ENCODE measurements around the gene CGN.

DNA sequence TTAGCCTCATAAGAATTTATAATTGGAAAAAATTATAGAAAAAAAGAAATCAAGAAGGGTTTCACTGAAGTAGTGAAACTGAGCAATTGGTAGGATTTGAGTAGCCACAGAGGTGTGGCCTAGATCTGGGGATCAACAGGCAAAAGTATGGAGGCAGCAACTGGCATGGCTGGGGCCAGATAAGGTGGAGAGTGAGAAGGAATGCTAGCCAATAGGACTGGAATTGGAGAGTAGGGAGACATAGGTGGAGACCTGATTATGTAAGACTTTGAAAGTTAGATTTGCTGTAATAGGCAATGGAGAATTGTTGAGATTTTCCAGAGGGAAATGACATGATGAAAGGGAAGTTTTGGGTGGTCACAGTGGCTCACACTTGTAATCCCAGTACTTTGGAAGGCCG is 24.6 kb upstream of the CGN start:
- TF ChIP-seq, protein P1, sequence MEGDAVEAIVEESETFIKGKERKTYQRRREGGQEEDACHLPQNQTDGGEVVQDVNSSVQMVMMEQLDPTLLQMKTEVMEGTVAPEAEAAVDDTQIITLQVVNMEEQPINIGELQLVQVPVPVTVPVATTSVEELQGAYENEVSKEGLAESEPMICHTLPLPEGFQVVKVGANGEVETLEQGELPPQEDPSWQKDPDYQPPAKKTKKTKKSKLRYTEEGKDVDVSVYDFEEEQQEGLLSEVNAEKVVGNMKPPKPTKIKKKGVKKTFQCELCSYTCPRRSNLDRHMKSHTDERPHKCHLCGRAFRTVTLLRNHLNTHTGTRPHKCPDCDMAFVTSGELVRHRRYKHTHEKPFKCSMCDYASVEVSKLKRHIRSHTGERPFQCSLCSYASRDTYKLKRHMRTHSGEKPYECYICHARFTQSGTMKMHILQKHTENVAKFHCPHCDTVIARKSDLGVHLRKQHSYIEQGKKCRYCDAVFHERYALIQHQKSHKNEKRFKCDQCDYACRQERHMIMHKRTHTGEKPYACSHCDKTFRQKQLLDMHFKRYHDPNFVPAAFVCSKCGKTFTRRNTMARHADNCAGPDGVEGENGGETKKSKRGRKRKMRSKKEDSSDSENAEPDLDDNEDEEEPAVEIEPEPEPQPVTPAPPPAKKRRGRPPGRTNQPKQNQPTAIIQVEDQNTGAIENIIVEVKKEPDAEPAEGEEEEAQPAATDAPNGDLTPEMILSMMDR (conservative IDR thresholded peaks at IDR 0.05), result no peak
- TF ChIP-seq ZFX (IDR thresholded peaks at IDR 0.05), result no peak
